GM18867 (cell line): Measurements from ENCODE around the gene ARHGAP10.
"Not testable (repeated sequence)": the region's sequence is repeated elsewhere in the genome, so short reads cannot be mapped to it uniquely, and the experiment has no call there.

Experiments
- ATAC-seq: cut with Tn5 transposase; IDR thresholded peaks from one replicate; pipeline ENCODE4 v1.9.1; 2021; ENCODE audit warnings: mild to moderate bottlenecking, moderate library complexity; ENCODE audit not compliant: unreplicated experiment

ARHGAP10 gene

DNA sequence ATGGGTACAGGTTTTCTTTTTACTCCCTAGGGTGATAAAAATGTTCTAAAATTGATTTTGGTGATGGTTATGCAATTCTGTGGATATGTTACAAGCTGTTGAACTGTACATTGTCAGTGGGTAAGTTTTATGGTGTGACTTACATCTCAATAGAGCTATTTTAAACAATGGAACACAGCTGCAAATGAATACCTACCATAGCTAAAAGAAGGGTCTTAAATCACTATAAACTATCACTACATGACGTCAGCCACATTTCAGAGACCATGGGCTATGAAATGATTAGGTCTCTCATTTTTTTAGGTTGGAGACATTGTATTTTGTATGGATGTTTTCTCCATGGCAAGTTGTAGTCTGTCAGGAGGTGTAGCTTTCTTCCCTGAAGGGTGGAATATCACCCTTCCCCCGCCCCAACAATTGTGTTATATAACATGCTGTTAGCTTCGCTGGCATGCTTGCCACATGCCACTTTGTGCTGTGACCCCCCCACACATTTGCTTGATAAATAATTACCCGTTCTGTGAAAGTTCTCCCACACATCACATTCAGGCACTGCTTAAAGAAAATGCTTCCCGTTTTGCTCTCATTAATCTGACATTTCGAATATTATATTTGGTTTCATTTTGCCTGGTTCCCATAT, 159.7 kb downstream of the ARHGAP10 start:
- ATAC-seq = no peak

- no peak for ATAC-seq
Observed at GRCh38 chr4:147899512-147899911, 167.6 kb downstream of the ARHGAP10 start.

GRCh38 chr4:147901388-147901787, 169.5 kb downstream of the ARHGAP10 start:
- ATAC-seq = no peak

GRCh38 chr4:147901916-147902315, 170.0 kb downstream of the ARHGAP10 start:
- no peak for ATAC-seq

DNA sequence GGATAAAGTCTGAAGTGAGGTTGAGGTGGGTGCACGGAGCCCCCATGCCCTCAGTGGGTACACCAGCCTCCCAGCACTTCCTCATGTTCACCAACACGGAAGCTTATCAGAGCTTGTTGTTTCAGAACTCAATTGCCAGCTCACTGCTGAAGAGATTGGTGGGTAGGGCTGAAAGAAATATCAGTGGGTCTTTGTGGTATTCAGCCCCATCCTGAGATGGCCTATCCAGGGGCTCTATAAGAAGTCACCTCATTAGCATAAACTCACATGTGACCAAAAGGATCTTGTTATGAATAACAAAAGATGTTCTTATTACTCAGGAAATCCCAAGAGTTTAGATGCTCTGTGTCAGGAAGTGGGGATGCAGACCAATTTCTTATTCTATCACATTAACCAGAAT, 177.3 kb downstream of the ARHGAP10 start:
- ATAC-seq = no peak

DNA sequence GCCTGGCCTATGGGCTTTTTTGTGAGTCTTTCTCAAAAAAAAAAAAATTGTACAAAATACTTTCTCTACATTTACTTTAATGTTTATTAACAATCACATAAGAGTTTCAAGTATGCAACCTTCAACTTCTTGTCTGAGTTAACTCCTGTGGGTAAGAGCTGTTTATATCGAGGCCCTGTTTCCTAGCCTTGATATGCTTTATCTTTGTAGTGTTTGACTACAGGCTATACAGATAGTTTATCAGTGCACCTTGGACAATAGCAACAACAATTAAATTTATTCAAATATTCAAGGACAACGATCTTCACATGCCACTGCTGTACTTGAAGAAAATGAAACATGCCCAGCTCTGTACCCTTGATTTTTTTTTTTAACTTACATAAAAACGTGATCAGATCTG, 178.4 kb downstream of the ARHGAP10 start:
- no peak for ATAC-seq

GRCh38 chr4:147912106-147912505, 180.2 kb downstream of the ARHGAP10 start:
- ATAC-seq = not testable (repeated sequence)

DNA sequence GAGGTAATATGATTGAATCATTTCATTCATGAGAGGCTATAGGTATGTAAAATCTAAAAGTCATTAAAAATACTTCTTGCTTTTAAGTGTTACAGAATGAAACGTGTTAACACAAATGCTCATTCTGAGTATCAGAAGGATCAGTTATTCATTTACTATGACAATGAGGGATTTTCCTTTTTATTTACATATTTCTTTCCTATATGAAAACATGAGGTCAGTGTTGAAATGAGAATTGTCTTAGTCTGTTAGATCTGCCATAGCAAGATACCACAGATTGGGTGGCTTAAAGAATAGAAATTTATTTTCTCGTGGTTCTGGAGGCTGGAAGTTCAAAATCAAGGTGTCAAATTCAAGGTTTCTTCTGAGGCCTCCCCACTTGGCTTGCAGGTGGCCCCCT, 181.2 kb downstream of the ARHGAP10 start:
- peak; percentile 71 for ATAC-seq

DNA sequence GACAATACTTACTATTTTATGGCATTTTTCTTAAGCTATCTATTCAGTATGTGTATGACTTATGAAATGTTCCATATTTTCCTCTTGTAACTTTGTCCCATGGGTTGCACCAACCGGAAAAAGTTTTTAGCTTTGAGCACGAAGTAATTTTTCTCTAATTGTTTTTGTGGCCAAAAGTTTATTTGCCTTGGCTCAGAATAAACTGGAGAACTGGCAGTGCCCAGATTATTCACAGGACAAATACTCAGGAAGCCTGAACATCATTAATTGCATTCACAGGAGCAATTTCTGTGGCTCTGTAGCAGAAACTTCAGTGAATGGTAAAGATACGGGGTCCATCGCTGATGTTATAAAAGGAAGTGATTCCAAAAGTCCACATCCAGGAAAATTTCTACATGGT, 184.5 kb downstream of the ARHGAP10 start:
- no peak for ATAC-seq

DNA sequence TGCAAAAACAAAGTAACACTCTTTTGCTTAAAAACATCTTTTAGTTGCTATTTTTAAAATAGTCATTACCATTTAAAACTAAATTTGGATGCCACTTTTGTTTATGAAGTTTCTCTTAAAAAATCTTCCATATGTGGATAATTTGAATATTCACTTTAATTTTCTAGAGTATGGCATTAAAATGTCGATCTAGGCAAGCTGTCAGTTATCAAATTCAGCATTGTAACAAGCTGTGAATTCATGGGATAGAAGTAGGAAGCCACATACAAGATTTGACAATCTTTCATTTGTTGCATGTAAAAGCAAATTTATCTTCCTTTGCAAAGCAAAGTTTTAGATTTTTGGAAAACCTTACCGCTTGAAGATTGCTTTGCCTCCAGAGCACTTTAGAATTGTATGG, 191.5 kb downstream of the ARHGAP10 start:
- no peak for ATAC-seq

DNA sequence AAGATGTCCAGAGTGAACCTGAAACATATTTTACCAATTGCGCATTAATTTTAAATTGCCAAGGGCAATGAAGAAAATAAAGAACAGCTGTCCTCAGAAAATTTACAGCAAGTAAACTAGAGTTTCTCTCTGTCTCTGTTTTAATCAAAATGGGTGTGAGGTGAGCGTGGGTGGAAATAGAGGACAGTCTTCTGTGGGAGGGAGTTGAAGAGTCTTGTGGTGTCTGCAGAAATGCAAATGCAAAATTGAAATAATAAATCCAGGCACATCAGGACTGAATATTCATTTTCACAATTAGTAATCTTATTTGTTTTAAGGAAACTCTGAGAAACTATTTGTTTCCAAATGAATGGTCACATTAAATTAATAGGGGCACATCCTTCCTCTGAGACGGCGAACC, 192.0 kb downstream of the ARHGAP10 start:
- peak; percentile 43 for ATAC-seq

- no peak for ATAC-seq
Observed at GRCh38 chr4:147924604-147925412, 192.9 kb downstream of the ARHGAP10 start.

GRCh38 chr4:147927377-147928137, 195.7 kb downstream of the ARHGAP10 start:
- peak; percentile 50 for ATAC-seq

- no peak for ATAC-seq
Observed at GRCh38 chr4:147928400-147928799, 196.5 kb downstream of the ARHGAP10 start.

GRCh38 chr4:147929746-147930145, 197.9 kb downstream of the ARHGAP10 start:
- no peak for ATAC-seq

DNA sequence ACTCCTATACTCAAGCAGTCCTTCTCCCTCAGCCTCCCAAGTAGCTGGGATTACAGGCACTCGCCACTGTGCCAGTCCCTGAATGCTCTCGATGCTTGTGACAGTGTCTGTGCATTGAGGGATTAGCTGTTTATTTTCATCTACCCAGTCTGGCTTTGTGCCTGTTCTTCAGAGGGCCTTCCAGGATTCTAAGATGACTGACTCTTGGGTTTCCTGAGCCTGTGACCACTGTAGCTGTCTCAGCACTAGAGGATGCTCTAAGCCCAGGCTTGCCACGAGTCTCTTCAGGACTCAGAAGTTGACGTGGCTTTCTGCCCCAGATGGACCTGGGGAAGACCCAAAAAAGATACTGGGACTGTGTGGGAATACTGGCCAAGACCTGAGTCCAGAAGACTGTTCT, 201.4 kb downstream of the ARHGAP10 start:
- ATAC-seq = peak; percentile 45

DNA sequence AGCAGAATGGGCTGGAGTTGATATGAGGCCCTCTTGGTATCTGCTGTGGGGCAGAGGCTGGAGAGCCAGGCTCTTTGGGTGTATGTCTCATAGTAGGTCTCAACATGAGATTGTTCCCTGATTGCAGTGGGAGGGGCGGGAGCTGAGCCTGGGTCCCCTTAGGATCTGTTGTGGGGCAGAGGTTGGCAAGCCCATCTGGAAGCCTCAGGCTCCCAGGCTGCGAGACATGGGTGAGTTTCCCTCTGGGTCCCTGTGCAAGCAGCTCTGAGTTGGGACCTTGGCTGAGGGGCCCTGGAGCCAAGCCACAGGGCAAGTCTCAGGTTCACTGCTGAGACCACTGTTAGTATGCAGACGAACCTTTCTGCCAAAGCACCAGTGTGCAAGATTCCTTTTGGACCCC, 201.9 kb downstream of the ARHGAP10 start:
- ATAC-seq = peak; percentile 17

DNA sequence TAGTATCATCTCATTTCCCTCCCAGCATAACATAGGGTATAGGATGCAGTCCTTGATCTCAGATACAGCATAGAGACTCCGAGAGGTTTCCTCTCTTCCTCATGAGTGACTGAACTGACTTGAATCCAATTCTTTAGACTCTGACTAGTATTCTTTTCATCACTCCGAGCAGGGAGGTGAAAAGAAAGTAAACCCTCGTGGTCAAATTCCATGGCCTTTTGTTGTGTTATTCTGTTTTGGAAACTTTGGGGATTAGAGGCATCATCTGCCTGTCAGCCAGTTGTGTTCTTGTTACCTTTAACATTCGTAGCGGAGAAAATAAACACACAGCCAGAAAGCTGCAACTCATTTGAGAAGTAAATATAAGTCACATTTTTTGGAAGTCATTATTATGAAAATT, 206.6 kb downstream of the ARHGAP10 start:
- ATAC-seq = no peak

GRCh38 chr4:147940171-147940570, 208.3 kb downstream of the ARHGAP10 start:
- no peak for ATAC-seq

- ATAC-seq = no peak
Observed at GRCh38 chr4:147941373-147941772, 209.5 kb downstream of the ARHGAP10 start.

DNA sequence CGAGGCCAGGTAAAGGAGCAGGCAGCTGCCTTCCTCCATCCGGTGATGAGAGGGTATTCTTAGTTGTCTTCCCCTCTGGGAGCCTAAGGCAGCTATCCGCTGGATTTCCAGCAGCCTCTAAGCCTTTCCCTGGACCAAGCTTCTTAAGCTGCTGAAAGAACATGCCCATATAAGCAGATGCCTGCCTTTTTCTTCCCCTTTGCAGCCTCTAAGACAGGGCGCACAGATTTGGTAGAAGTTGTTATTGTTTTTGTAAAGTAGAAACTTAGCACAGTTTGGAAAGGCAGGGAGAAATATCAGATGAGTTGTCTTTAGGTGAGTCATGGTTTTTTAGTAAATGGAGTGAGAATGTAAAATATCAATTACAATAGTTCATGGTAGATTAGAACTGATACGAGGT, 210.8 kb downstream of the ARHGAP10 start:
- ATAC-seq = peak; percentile 42

- peak; percentile 92 for ATAC-seq
Observed at GRCh38 chr4:147943159-147943638, 211.3 kb downstream of the ARHGAP10 start.
